Activated CD4-positive, alpha-beta T cell treated with anti-CD3 and anti-CD28 coated beads, Interleukin-2, amount 10 ng/mL, durations not matched to agents 7 days and 5 days (primary cell): ENCODE measurements around the gene COL26A1. TPM values are rescaled to one million over a fixed set of nuclear protein-coding genes. Genes with fewer than 3 reads are reported as not detected.

Experiments used
- CTCF ChIA-PET: fragments of 350-600 bp; sonication (Branson Sonifier 250); formaldehyde crosslinking; loops from one replicate; lab custom pipeline; 2021; ENCODE audit warnings: antibody characterized with exemption; lab: Charles Lee
- POLR2A ChIA-PET: fragments of 350-600 bp; sonication (Branson Sonifier 250); formaldehyde crosslinking; loops from one replicate; lab custom pipeline; 2021; ENCODE audit warnings: antibody characterized with exemption; lab: Charles Lee
- DNase-seq: peaks from one replicate; pipeline ENCODE4 v3.0.0-alpha.2; 2020
- H3K27ac Mint-ChIP-seq: one replicate; pipeline ENCODE4 v1.8.0; 2021; ENCODE audit warnings: mild to moderate bottlenecking, moderate library complexity, mixed read lengths
- H3K27me3 Mint-ChIP-seq: one replicate; pipeline ENCODE4 v1.8.0; 2021; ENCODE audit warnings: mixed read lengths
- H3K36me3 Mint-ChIP-seq: one replicate; pipeline ENCODE4 v1.8.0; 2021; ENCODE audit warnings: low read depth, mixed read lengths
- H3K4me1 Mint-ChIP-seq: one replicate; pipeline ENCODE4 v1.8.0; 2021; ENCODE audit warnings: mixed read lengths
- H3K4me3 Mint-ChIP-seq: one replicate; pipeline ENCODE4 v1.8.0; 2021; ENCODE audit warnings: mild to moderate bottlenecking, moderate library complexity, mixed read lengths
- H3K9me3 Mint-ChIP-seq: one replicate; pipeline ENCODE4 v1.8.0; 2021; ENCODE audit warnings: mixed read lengths
- total RNA-seq, 2 experiments: library from RNA; stranded (reverse); gene quantifications; one replicate each; pipeline ENCODE4 v1.2.3, GENCODE V29; 2021

COL26A1 gene
- total RNA-seq, 2 experiments from 2014 or later = not detected

- Mint-ChIP-seq H3K4me3 (no peak overlapping the region), H3K27ac (no peak overlapping the region), H3K9me3 (no peaks in the 10 kb centered on the region), H3K27me3 (no peaks in the 10 kb centered on the region), H3K36me3 (no peaks in the 10 kb centered on the region), H3K4me1 (no peaks in the 10 kb centered on the region)
- ChIA-PET POLR2A (no interaction called here), CTCF (no interaction called here)
- no peak for DNase-seq
Measured at GRCh38 chr7:101591504-101591903, 228.8 kb downstream of the COL26A1 start.

DNA sequence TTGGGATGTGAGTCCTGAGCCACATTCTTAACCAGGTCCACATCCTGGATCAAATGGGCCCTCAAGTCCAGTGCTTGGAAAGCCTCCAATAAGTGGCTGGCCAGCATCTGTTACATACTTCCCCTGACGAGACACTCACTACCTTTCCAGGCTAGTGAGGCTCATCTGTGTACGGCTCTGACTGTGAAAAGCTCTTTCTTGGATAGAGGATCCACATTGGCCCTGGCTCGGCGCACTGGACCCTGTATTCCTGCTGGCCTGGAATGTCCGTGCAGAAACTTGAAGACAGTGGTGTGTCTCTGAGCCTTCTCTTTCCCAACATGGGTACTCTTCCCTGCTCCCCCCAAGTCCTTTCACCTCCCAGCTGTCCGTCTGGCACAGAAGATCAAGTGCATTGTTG, 230.9 kb downstream of the COL26A1 start:
- Mint-ChIP-seq H3K27ac (no peak overlapping the region), H3K4me1 (no peaks in the 10 kb centered on the region), H3K36me3 (no peaks in the 10 kb centered on the region), H3K4me3 (no peak overlapping the region), H3K9me3 (no peaks in the 10 kb centered on the region), H3K27me3 (no peaks in the 10 kb centered on the region)
- ChIA-PET POLR2A (no interaction called here), CTCF (no interaction called here)
- no peak for DNase-seq

DNA sequence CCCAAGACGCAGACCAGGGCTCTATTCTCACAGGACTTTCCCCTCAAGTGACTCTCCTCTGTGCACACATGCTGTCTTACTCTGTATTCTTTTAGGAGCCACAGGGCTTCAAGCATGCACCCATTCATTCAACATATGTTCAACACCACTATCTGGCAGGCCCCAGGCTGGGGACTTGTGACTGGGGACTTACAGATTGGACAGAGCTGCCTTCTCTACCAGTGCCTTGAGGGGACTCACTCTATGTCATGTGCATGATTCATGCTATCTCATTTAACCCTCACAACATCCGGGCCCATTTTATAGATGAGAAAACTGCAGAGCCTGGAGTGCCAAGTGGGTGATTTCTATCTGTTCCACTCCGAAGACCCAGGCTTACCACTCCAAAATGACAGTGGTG, 232.1 kb downstream of the COL26A1 start:
- Mint-ChIP-seq H3K27me3 (no peaks in the 10 kb centered on the region), H3K4me1 (no peaks in the 10 kb centered on the region), H3K36me3 (no peaks in the 10 kb centered on the region), H3K4me3 (no peak overlapping the region), H3K9me3 (no peaks in the 10 kb centered on the region), H3K27ac (no peak overlapping the region)
- CTCF ChIA-PET = no interaction called here
- DNase-seq = no peak
- POLR2A ChIA-PET = interaction anchor here (0.6 kb wide), 1 partner anchor 398 kb away, joined by 3 read pairs; no protein-coding TSS in a partner anchor

- POLR2A ChIA-PET = no interaction called here
- Mint-ChIP-seq H3K27ac (no peak overlapping the region), H3K36me3 (no peaks in the 10 kb centered on the region), H3K4me1 (no peaks in the 10 kb centered on the region), H3K27me3 (no peaks in the 10 kb centered on the region), H3K4me3 (no peak overlapping the region), H3K9me3 (no peaks in the 10 kb centered on the region)
- DNase-seq = no peak
- CTCF ChIA-PET = no interaction called here
Measured at GRCh38 chr7:101595246-101595645, 232.6 kb downstream of the COL26A1 start.

DNA sequence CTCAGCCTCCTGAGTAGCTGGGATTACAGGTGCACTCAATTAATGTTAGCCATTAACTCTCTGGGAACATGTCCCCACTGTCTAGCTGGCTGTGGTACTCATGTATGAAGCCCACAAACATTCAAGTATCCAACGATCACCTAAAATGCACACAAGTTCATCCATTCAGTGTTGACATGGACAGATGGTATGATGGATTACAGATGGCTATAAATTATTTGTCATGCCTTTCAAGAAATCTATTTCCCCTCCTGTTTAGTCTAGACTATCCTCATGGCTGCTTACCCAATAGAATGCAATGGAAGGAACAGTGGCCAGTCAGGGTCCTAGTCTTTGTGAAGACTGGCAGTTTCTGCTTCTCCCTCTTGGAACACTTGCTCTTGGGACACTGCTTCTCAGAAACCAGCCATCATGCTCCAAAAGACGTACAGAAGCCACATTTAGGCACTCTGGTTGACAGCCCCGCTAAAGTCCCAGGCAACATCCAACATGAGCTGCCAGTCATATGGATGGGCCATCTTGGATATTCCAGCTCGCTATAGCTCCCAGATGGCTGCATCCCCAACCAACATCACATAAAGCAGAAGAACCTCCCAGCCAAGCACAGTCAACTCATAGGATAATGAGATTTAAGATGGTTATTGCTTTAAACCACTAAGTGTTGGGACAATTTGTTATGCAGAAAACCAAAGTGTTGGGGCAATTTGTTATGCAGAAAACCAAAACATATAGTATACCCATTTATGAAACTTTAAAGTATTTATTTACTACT, 233.3 kb downstream of the COL26A1 start:
- ChIA-PET POLR2A (no interaction called here), CTCF (no interaction called here)
- Mint-ChIP-seq H3K9me3 (no peaks in the 10 kb centered on the region), H3K4me1 (no peaks in the 10 kb centered on the region), H3K4me3 (no peak overlapping the region), H3K36me3 (no peaks in the 10 kb centered on the region), H3K27me3 (no peaks in the 10 kb centered on the region), H3K27ac (no peak overlapping the region)
- DNase-seq = no peak

DNA sequence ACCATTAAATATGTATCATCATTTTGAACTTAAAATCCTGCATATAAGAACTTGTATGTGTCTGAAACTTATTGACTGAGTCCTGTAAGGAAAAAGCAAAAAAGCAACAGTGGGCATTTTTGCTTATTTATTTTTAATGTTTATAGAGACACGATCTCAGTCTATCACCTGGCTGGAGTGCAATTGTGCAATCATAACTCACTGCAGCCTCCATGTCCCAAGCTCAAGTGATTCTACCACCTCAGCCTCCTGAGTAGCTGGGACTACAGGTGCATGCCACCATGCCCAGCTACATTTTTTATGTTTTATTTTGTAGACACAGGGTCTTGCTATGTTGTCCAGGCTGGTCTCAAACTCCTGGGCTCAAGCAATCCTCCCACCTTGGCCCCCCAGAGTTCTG, 234.2 kb downstream of the COL26A1 start:
- ChIA-PET POLR2A (no interaction called here), CTCF (no interaction called here)

GRCh38 chr7:101597941-101598340, 235.3 kb downstream of the COL26A1 start:
- H3K4me3 Mint-ChIP-seq = no peak overlapping the region
- H3K27me3 Mint-ChIP-seq = no peaks in the 10 kb centered on the region
- CTCF ChIA-PET = no interaction called here
- POLR2A ChIA-PET = no interaction called here
- H3K9me3 Mint-ChIP-seq = no peaks in the 10 kb centered on the region
- H3K4me1 Mint-ChIP-seq = no peaks in the 10 kb centered on the region
- DNase-seq = no peak
- H3K27ac Mint-ChIP-seq = no peak overlapping the region
- H3K36me3 Mint-ChIP-seq = no peaks in the 10 kb centered on the region

More for the DNA sequence above, 234.2 kb downstream of the COL26A1 start:
- no peak overlapping the region for H3K27ac Mint-ChIP-seq
- no peaks in the 10 kb centered on the region for H3K27me3 Mint-ChIP-seq
- H3K36me3 Mint-ChIP-seq = no peaks in the 10 kb centered on the region
- H3K4me3 Mint-ChIP-seq = no peak overlapping the region
- DNase-seq = no peak
- no peaks in the 10 kb centered on the region for H3K9me3 Mint-ChIP-seq
- no peaks in the 10 kb centered on the region for H3K4me1 Mint-ChIP-seq

- ChIA-PET POLR2A (no interaction called here), CTCF (no interaction called here)
- Mint-ChIP-seq H3K9me3 (no peaks in the 10 kb centered on the region), H3K36me3 (no peaks in the 10 kb centered on the region), H3K4me1 (no peaks in the 10 kb centered on the region), H3K4me3 (no peak overlapping the region), H3K27ac (no peak overlapping the region), H3K27me3 (no peaks in the 10 kb centered on the region)
- DNase-seq = no peak
Measured at GRCh38 chr7:101598422-101598985, 235.8 kb downstream of the COL26A1 start.

- Mint-ChIP-seq H3K4me3 (no peak overlapping the region), H3K4me1 (no peaks in the 10 kb centered on the region), H3K27ac (no peak overlapping the region), H3K36me3 (no peaks in the 10 kb centered on the region), H3K9me3 (no peaks in the 10 kb centered on the region), H3K27me3 (no peaks in the 10 kb centered on the region)
- no peak for DNase-seq
- ChIA-PET POLR2A (no interaction called here), CTCF (no interaction called here)
Measured at GRCh38 chr7:101598986-101599771, 236.5 kb downstream of the COL26A1 start.

- Mint-ChIP-seq H3K36me3 (no peaks in the 10 kb centered on the region), H3K4me3 (no peak overlapping the region), H3K4me1 (no peaks in the 10 kb centered on the region), H3K27me3 (no peaks in the 10 kb centered on the region), H3K9me3 (no peaks in the 10 kb centered on the region), H3K27ac (no peak overlapping the region)
- DNase-seq = no peak
- POLR2A ChIA-PET = no interaction called here
- CTCF ChIA-PET = interaction anchor here (1.2 kb wide), 2 partner anchors 671 to 673 kb away, joined by 3 read pairs; no protein-coding TSS in a partner anchor
Measured at GRCh38 chr7:101599787-101600186, 237.1 kb downstream of the COL26A1 start.

DNA sequence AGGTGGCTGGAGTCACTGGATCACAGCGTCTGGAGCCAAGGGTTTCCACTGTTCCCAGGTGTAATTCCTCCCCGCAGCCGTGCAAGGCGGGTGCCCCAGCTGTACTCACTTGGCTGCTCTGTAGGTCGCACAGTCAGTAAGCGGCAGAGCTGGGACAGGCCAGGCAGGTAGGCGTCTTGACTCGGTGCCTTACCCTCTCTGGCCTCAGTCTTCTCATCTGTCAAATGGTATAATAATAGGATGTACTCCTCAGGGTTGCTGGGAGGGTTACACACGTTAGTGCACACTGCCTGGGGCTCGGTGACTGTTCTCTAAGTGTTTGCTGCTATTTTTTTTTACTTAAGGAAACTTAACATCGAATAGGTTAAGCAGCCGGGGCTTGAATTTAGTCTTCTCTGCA, 239.4 kb downstream of the COL26A1 start:
- Mint-ChIP-seq H3K27ac (no peak overlapping the region), H3K27me3 (no peaks in the 10 kb centered on the region), H3K36me3 (no peaks in the 10 kb centered on the region), H3K4me3 (no peak overlapping the region), H3K9me3 (no peaks in the 10 kb centered on the region), H3K4me1 (no peaks in the 10 kb centered on the region)
- no peak for DNase-seq
- ChIA-PET POLR2A (no interaction called here), CTCF (interaction anchor here (1.4 kb wide), 1 partner anchor 669 kb away, joined by 4 read pairs; no protein-coding TSS in a partner anchor)

GRCh38 chr7:101602484-101603241, 240.0 kb downstream of the COL26A1 start:
- Mint-ChIP-seq H3K27ac (no peak overlapping the region), H3K27me3 (no peaks in the 10 kb centered on the region), H3K36me3 (no peaks in the 10 kb centered on the region), H3K4me1 (no peaks in the 10 kb centered on the region), H3K9me3 (no peaks in the 10 kb centered on the region), H3K4me3 (no peak overlapping the region)
- POLR2A ChIA-PET = no interaction called here
- peak; percentile 76 for DNase-seq
- CTCF ChIA-PET = interaction anchor here (0.6 to 1.5 kb wide), 6 partner anchors 12 to 668 kb away, joined by 3 to 4 read pairs (median 4); partner anchors contain the start of genes CUX1 and MYL10
